BLaER1 treated with 17β-estradiol and CSF1 and Interleukin-3, amounts not matched to agents 10 nM and 100 nM (cell line): ENCODE data around the gene DHRS9.

ENCODE experiments used
- H3K27ac ChIP-seq, 11 experiments: shearing (Covaris generic); formaldehyde crosslinking; 2 replicates each; pipeline ENCODE4 v1.8.1; 2022
- H3K27me3 ChIP-seq, 11 experiments: shearing (Covaris generic); formaldehyde crosslinking; 2 replicates each; pipeline ENCODE4 v1.8.1; 2022
- H3K36me3 ChIP-seq, 11 experiments: shearing (Covaris generic); formaldehyde crosslinking; 2 replicates each; pipeline ENCODE4 v1.8.1; 2022
- H3K4me1 ChIP-seq, 10 experiments: shearing (Covaris generic); formaldehyde crosslinking; 2 replicates each; pipeline ENCODE4 v1.8.1; 2022
- H3K4me2 ChIP-seq, 11 experiments: shearing (Covaris generic); formaldehyde crosslinking; 2 replicates each; pipeline ENCODE4 v1.8.1; 2022
- H3K4me3 ChIP-seq, 10 experiments: shearing (Covaris generic); formaldehyde crosslinking; 2 replicates each; pipeline ENCODE4 v1.8.1; 2022
- H3K9ac ChIP-seq, 11 experiments: shearing (Covaris generic); formaldehyde crosslinking; 2 replicates each; pipeline ENCODE4 v1.8.1; 2022
- H3K9me3 ChIP-seq, 11 experiments: shearing (Covaris generic); formaldehyde crosslinking; replicated peaks in 1 of 11; 2 replicates each; pipeline ENCODE4 v1.8.1; 2022
- H4K20me1 ChIP-seq, 11 experiments: shearing (Covaris generic); formaldehyde crosslinking; 2 replicates each; pipeline ENCODE4 v1.8.1; 2022
- Cebpa-rat ChIP-seq, 11 experiments: shearing (Covaris generic); IDR thresholded peaks; 2 replicates each; pipeline ENCODE4 v1.8.1; 2022

The DHRS9 gene

DNA sequence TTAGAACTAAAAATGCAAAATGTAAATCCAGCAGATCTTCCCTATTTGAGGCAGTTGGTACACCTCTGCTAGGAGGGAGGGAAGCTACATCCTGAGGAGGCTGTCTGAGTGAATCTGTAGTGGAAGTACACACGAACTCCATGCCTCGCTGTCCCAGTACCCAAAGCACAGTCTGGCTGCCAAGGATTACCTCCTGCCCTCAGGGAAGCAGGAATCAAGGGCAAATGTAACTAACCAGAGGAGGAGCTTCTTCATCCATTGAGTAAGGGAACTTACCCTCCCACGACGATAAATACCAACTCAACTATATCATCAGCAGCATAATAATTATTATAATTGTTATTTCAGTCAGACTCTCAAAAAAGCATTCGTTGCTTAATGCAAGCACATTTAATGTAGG, 2.1 kb downstream of the DHRS9 start:
- Histone ChIP-seq H3K4me2 (peak overlapping the region; percentile 61 to 90 (median 78)), H3K9me3 (peaks cover 0 to 44% (median 30%) of the 10 kb centered on the region in 11 experiments; a peak in 18 of 22 replicates), H4K20me1 (no peaks in the 10 kb centered on the region), H3K4me1 (peaks cover 52 to 95% (median 91%) of the 10 kb centered on the region in 10 experiments), H3K4me3 (peak overlapping the region in 4 of 10 experiments; percentile 46 to 67 (median 58); a peak in 9 of 20 replicates), H3K27me3 (no peaks in the 10 kb centered on the region), H3K9ac (peak overlapping the region; percentile 72 to 90 (median 84)), H3K27ac (peak overlapping the region; percentile 95 to 100 (median 98)), H3K36me3 (peaks cover 0 to 27% (median 0%) of the 10 kb centered on the region in 11 experiments; a peak in 9 of 22 replicates)
- no peak for TF ChIP-seq Cebpa-rat (IDR thresholded peaks at IDR 0.05)

DNA sequence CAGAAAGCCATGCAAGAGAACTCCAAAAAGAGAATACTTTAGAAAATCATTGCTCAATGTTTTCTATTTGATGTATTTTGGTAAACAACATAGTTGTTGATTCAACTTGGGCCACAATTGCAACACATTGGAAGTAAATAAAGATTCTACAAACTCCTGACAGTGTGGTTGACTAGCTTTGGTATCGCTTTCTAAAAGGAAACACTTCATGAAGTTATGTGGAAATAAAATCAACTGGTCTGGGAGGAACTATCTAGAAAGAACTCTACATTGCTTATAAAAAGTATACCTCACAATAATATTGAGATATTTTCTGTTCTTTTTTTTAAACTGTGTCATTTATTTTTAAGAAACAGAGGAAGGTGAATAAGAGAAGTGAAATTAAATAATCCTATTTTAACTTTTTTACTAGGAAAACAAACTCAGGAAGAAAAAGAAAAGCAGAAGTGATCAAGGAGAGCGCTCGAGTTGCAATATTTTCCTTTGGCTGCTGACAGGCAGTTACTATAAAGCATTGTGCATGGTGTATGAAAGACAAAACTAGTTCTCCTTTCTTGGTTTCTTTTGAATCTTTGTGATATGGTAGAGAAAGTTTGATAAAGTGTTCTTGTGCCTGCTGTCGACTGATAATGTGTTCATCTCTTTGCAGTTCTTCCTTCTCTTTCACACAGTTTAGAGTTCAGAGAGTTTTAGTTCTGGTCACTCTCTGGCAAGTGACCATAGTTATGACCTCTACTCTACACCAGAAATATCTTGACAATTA, 3.0 kb downstream of the DHRS9 start:
- peaks cover 0 to 50% (median 31%) of the 10 kb centered on the region in 11 experiments; a peak in 18 of 22 replicates for H3K9me3 ChIP-seq
- H3K9ac ChIP-seq, result peak overlapping the region; percentile 79 to 90 (median 84)
- TF ChIP-seq Cebpa-rat (IDR thresholded peaks at IDR 0.05), result peak in 8 of 11 experiments; percentile 32 to 100 (median 70); a peak in 12 of 22 replicates
- H3K27ac ChIP-seq, result peak overlapping the region; percentile 95 to 100 (median 98)
- no peaks in the 10 kb centered on the region for H4K20me1 ChIP-seq
- peaks cover 52 to 95% (median 91%) of the 10 kb centered on the region in 10 experiments for H3K4me1 ChIP-seq
- peak overlapping the region; percentile 61 to 90 (median 79) for H3K4me2 ChIP-seq
- no peaks in the 10 kb centered on the region for H3K27me3 ChIP-seq
- peaks cover 0 to 33% (median 0%) of the 10 kb centered on the region in 11 experiments; a peak in 9 of 22 replicates for H3K36me3 ChIP-seq
- peak overlapping the region in 4 of 10 experiments; percentile 32 to 59 (median 52); a peak in 7 of 20 replicates for H3K4me3 ChIP-seq

DNA sequence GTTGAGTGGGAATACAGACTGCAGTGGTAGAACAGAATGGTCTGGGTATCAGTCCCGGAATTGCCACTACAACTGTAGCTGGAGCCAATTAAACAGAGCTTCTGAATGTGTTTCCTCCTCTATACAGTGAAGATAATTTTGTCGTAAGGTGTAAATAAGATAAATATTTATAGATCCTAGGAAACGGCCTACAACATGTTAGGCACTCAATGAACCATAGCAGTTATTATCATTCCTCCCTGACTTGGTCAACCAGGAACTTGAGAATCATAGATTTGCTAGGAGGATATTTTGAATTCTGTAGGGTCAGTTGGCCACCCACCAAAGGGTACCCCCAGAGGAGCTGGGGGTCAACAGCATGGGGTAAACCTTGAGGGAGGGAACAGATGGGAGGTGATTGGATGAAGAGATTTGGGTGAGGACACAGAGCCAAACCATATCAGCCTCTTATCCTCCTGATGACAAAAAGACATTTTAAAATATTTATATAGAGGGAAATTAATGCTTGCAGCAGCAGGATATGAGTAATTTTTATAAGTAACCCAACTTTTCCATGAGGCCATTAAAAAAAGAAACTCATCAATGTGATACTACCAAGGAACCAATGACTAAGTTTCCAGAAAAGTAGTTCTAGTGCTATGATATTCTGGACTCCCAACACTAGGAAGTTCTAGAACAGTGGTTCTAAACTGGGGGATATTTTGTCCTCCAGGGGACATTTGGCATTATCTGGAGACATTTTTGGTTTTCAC, 4.0 kb downstream of the DHRS9 start:
- Histone ChIP-seq H3K4me2 (peak overlapping the region; percentile 61 to 90 (median 79)), H3K4me3 (peak overlapping the region in 7 of 10 experiments; percentile 5 to 39 (median 27); a peak in 8 of 20 replicates), H3K27ac (peak overlapping the region; percentile 95 to 100 (median 98))

DNA sequence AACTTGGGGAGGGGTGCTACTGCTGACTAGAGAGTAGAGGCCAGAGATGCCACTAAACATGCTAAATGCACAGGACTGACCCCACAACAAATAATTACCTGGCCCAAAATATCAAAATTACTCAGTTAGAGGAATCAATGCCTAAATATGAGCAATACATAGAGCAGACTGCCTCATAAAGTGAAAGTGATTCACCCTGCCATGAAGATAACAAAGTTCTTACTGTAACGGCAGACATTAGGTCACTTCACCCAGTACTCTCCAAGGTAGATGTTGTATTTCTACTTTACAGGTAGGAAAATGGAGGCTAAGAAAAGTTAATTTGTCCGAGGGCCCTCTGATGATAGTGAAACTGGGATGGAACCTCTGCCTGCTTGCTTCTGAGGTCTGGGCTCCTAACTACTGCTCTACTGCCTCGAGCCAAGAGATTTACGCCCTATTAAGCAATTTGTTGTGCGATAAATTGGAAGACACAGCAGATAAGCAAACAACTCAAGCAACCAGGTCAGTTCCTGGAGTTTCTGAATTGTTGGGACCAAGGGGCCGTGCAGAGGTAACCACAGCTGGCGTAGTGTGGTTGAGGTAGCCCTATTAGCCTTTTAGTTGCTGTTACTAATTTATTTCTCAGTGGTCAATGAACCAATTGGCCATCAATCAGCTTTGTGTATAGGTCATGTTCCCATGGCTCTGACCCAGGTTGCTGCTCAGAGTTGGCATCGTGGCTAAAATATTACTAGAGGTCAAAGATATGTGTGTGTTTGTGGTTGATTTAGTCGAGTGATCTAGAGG, 4.8 kb downstream of the DHRS9 start:
- H3K4me2 ChIP-seq, result peak overlapping the region; percentile 61 to 90 (median 79)
- H3K27me3 ChIP-seq, result no peaks in the 10 kb centered on the region
- H3K36me3 ChIP-seq, result peaks cover 0 to 33% (median 0%) of the 10 kb centered on the region in 11 experiments; a peak in 9 of 22 replicates
- peaks cover 0 to 34% (median 29%) of the 10 kb centered on the region in 11 experiments; a peak in 18 of 22 replicates for H3K9me3 ChIP-seq
- H3K27ac ChIP-seq, result peak overlapping the region; percentile 95 to 100 (median 98)
- peak overlapping the region; percentile 79 to 90 (median 84); a peak in 20 of 22 replicates for H3K9ac ChIP-seq
- H4K20me1 ChIP-seq, result no peaks in the 10 kb centered on the region
- peak overlapping the region in 6 of 10 experiments; percentile 8 to 35 (median 24); a peak in 5 of 20 replicates for H3K4me3 ChIP-seq
- peaks cover 69 to 95% (median 91%) of the 10 kb centered on the region in 10 experiments for H3K4me1 ChIP-seq
- TF ChIP-seq Cebpa-rat (IDR thresholded peaks at IDR 0.05), result no peak

More for the DNA sequence above, 4.0 kb downstream of the DHRS9 start:
- Histone ChIP-seq H4K20me1 (no peaks in the 10 kb centered on the region), H3K27me3 (no peaks in the 10 kb centered on the region), H3K36me3 (peaks cover 0 to 33% (median 0%) of the 10 kb centered on the region in 11 experiments; a peak in 9 of 22 replicates), H3K9ac (peak overlapping the region; percentile 79 to 90 (median 84)), H3K4me1 (peaks cover 61 to 95% (median 91%) of the 10 kb centered on the region in 10 experiments), H3K9me3 (peaks cover 0 to 42% (median 31%) of the 10 kb centered on the region in 11 experiments; a peak in 18 of 22 replicates)
- TF ChIP-seq Cebpa-rat (IDR thresholded peaks at IDR 0.05), result no peak

- Histone ChIP-seq H4K20me1 (no peaks in the 10 kb centered on the region), H3K27me3 (no peaks in the 10 kb centered on the region), H3K9me3 (peaks cover 0 to 47% (median 31%) of the 10 kb centered on the region in 11 experiments; a peak in 18 of 22 replicates), H3K4me2 (peak overlapping the region; percentile 71 to 90 (median 80)), H3K36me3 (peaks cover 0 to 48% (median 5%) of the 10 kb centered on the region in 11 experiments; a peak in 10 of 22 replicates), H3K4me3 (peak overlapping the region in 2 of 10 experiments; percentile 1 to 18; a peak in 4 of 20 replicates), H3K27ac (peak overlapping the region; percentile 73 to 100 (median 96); a peak in 21 of 22 replicates), H3K4me1 (peaks cover 63 to 98% (median 92%) of the 10 kb centered on the region in 10 experiments), H3K9ac (peak overlapping the region; percentile 67 to 84 (median 78))
- TF ChIP-seq Cebpa-rat (IDR thresholded peaks at IDR 0.05), result no peak
Measured at GRCh38 chr2:169077674-169078240, 8.4 kb downstream of the DHRS9 start.

DNA sequence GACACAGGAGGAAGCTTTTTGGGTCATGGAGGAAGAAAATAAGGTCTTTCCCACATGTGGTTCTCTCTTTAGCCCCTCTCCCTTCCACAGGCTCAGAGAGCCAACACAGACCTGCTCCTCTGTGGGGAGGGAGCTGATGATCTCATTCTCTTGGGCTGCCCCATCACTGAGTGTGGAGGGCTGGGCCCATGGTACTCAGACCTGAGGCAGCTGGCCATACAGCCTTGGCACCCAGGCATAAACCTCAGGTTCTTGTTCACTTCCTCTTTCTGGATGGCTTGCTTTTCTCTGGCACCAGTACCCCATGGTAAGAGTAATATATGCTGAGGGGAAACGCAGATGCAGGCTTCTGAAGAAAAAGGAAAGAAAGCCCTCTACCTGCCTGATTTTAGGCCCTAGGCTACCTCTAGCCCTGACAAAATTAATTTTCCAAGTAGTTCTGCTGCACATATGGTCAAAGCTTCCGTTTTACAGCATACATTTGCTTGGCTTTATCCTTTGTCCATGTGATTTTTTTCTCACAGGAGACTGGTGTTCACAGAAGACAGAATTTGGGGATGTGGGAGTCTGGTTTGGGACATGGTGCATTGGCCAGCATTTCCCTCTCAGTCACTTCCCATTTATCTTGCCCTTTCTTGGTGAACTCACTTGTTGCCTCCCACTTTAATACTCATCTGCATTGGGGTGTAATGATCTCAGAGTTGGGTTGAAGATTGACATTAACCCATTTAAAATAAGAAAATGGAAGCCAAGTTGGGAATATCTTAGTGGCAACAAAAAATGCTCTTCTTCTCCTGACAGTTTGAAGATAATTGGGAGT, 11.1 kb downstream of the DHRS9 start:
- no peak for TF ChIP-seq Cebpa-rat (IDR thresholded peaks at IDR 0.05)
- peak overlapping the region in 10 of 11 experiments; percentile 0 to 74 (median 54); a peak in 16 of 22 replicates for H3K9ac ChIP-seq
- peak overlapping the region; percentile 39 to 81 (median 63) for H3K4me2 ChIP-seq
- peaks cover 18 to 53% (median 25%) of the 10 kb centered on the region in 11 experiments; a peak in 20 of 22 replicates for H3K9me3 ChIP-seq
- H4K20me1 ChIP-seq, result no peaks in the 10 kb centered on the region
- H3K4me3 ChIP-seq, result no peak overlapping the region
- peak overlapping the region; percentile 63 to 100 (median 83) for H3K27ac ChIP-seq
- H3K4me1 ChIP-seq, result peaks cover 43 to 94% (median 74%) of the 10 kb centered on the region in 10 experiments
- H3K36me3 ChIP-seq, result peaks cover 0 to 55% (median 7%) of the 10 kb centered on the region in 11 experiments; a peak in 12 of 22 replicates
- H3K27me3 ChIP-seq, result no peaks in the 10 kb centered on the region

DNA sequence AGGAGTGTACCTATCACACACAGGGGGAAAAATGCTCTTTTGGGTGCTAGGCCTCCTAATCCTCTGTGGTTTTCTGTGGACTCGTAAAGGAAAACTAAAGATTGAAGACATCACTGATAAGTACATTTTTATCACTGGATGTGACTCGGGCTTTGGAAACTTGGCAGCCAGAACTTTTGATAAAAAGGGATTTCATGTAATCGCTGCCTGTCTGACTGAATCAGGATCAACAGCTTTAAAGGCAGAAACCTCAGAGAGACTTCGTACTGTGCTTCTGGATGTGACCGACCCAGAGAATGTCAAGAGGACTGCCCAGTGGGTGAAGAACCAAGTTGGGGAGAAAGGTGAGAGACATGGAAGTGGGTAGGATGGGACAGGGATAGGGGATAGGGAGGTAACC, 12.2 kb downstream of the DHRS9 start:
- peak overlapping the region in 5 of 11 experiments; percentile 19 to 47 (median 29); a peak in 6 of 22 replicates for H3K9ac ChIP-seq
- H3K9me3 ChIP-seq, result peaks cover 7 to 53% (median 27%) of the 10 kb centered on the region in 11 experiments; a peak in 20 of 22 replicates
- TF ChIP-seq Cebpa-rat (IDR thresholded peaks at IDR 0.05), result no peak
- no peaks in the 10 kb centered on the region for H4K20me1 ChIP-seq
- H3K27me3 ChIP-seq, result no peaks in the 10 kb centered on the region
- H3K4me3 ChIP-seq, result peak overlapping the region in 3 of 10 experiments; percentile 6 to 32 (median 6); a peak in 2 of 20 replicates
- H3K4me2 ChIP-seq, result peak overlapping the region in 6 of 11 experiments; percentile 49 to 81 (median 66); a peak in 11 of 22 replicates
- H3K4me1 ChIP-seq, result peaks cover 42 to 94% (median 63%) of the 10 kb centered on the region in 10 experiments
- peaks cover 0 to 55% (median 7%) of the 10 kb centered on the region in 11 experiments; a peak in 11 of 22 replicates for H3K36me3 ChIP-seq
- peak overlapping the region in 10 of 11 experiments; percentile 16 to 100 (median 84); a peak in 18 of 22 replicates for H3K27ac ChIP-seq
